ENCODE results near the gene PPIL4. TPM values are rescaled to one million over a fixed set of nuclear protein-coding genes. Genes with fewer than 3 reads are reported as not detected.

The PPIL4 gene
- total RNA-seq, 3 donors from 2014 or later: 34.7 to 46.0 (median 36.2) TPM

DNA sequence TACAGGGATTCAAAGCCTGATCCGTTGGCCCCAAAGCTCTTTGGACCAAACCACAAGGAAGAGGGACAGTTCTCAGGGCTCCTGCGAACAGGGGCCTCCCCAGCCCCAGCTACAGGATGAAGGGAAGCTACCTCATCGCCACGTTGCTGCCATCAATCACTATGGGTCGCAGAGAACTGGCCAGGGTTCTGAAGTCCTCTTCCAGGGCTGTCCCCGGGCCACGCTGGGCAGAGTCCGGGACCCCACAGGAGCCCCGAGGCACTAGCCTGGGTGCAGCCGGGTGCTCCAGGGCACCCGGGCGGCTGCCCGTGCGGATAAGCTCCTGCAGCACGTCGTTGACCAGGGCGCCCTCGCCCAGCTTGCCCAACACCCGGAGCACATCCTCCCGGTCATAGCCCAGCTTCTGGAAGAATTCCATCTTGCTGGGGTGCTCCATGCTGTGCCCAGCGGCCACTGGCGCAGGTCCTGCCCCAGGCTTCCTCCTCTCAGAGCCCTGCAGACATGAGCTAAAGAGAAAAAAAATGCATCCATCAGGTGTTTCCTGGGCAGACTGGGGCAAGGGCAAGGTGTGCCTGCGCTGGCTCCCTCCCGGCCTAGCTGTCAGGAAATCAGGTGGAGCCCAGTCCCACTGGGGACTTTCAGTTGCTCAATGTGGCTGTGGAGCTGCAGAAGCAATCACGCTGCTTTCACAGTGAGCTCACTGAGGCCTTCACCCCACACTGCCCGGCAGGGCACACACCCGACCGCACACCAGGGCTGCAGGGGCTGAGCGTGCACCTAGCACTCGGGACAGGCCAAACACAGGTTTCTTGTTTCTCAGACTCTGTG lies 71.5 kb downstream of the PPIL4 start:
- Histone ChIP-seq H3K9me3 (no peaks in the 10 kb centered on the region), H3K4me1 (no peaks in the 10 kb centered on the region), H3K36me3 (no peaks in the 10 kb centered on the region), H3K27me3 (no peaks in the 10 kb centered on the region), H3K4me3 (no peak overlapping the region), H3K27ac (no peak overlapping the region)
- TF ChIP-seq POLR2A (IDR thresholded peaks at IDR 0.05): no peak
- TF ChIP-seq POLR2AphosphoS5 (IDR thresholded peaks at IDR 0.05): no peak
- TF ChIP-seq, protein P1, sequence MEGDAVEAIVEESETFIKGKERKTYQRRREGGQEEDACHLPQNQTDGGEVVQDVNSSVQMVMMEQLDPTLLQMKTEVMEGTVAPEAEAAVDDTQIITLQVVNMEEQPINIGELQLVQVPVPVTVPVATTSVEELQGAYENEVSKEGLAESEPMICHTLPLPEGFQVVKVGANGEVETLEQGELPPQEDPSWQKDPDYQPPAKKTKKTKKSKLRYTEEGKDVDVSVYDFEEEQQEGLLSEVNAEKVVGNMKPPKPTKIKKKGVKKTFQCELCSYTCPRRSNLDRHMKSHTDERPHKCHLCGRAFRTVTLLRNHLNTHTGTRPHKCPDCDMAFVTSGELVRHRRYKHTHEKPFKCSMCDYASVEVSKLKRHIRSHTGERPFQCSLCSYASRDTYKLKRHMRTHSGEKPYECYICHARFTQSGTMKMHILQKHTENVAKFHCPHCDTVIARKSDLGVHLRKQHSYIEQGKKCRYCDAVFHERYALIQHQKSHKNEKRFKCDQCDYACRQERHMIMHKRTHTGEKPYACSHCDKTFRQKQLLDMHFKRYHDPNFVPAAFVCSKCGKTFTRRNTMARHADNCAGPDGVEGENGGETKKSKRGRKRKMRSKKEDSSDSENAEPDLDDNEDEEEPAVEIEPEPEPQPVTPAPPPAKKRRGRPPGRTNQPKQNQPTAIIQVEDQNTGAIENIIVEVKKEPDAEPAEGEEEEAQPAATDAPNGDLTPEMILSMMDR (IDR thresholded peaks at IDR 0.05): no peak
- intact Hi-C loops (cut with DNase I; ENCODE audit: low total_unique reads): no loop called here
- no peak for DNase-seq (ENCODE audit: low spot score in 2 of 2)

DNA sequence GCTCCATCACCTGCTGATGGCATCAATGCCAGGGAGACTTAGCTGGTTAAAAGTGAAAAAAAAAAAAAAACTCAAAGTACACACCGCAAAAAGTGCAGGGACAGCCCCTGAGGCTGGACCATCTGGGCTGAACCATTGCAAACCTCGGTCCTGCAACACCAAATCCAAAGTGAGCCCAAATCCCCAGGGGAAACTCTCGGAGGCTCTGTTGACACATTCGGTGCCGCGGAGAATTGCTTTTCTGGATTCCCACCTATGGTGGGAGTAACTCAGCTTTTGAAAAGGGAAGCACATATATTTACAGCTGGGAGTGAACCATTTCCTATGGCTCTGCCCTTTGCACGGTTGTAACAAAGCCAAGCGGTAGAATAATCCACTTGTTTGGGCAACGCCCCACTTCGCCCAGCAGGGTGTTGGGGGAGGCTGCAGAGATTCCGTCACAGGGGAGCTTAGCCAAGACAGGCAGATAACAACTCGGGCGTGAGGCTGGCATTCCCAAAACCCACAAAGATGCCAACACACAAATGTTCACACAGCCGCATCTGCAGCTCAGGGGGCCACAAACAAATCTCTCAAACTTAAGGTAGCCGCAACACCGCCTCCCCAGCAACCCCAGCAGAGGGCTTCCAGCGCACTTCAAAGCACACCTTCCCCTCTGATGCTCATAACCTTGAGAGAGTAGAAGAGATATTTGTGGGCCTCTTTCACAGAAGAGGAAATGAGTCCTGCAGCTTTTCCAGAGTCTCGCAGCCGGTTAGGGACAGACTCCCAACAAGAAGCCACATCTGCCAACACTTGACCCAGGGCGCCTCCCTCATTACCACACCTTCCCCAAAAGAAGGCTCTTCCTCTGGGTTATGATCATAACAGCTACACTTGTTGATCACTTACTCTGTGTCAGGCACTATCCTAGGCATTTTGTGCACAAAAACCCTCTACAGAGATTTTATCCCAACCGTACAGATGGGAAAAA lies 72.5 kb downstream of the PPIL4 start:
- intact Hi-C loops (cut with DNase I; ENCODE audit: low total_unique reads): no loop called here
- H3K9me3 ChIP-seq: no peaks in the 10 kb centered on the region
- H3K27me3 ChIP-seq: no peaks in the 10 kb centered on the region
- H3K4me1 ChIP-seq: no peaks in the 10 kb centered on the region
- H3K36me3 ChIP-seq: no peaks in the 10 kb centered on the region
- no peak for DNase-seq (ENCODE audit: low spot score in 2 of 2)
- TF ChIP-seq POLR2A (IDR thresholded peaks at IDR 0.05): no peak
- TF ChIP-seq, protein P1 (IDR thresholded peaks at IDR 0.05): no peak
- TF ChIP-seq POLR2AphosphoS5 (IDR thresholded peaks at IDR 0.05): no peak
- H3K27ac ChIP-seq: no peak overlapping the region
- H3K4me3 ChIP-seq: no peak overlapping the region

GRCh38 chr6:149472241-149472640 lies 73.6 kb downstream of the PPIL4 start:
- H3K27me3 ChIP-seq: no peaks in the 10 kb centered on the region
- DNase-seq (ENCODE audit: low spot score in 2 of 2): no peak
- no peak overlapping the region for H3K27ac ChIP-seq
- H3K9me3 ChIP-seq: no peaks in the 10 kb centered on the region
- intact Hi-C loops (cut with DNase I; ENCODE audit: low total_unique reads): no loop called here
- H3K36me3 ChIP-seq: no peaks in the 10 kb centered on the region
- H3K4me1 ChIP-seq: no peaks in the 10 kb centered on the region
- H3K4me3 ChIP-seq: no peak overlapping the region
- TF ChIP-seq POLR2A (IDR thresholded peaks at IDR 0.05) (no peak), POLR2AphosphoS5 (IDR thresholded peaks at IDR 0.05) (no peak)
- TF ChIP-seq, protein P1 (IDR thresholded peaks at IDR 0.05): no peak

DNA sequence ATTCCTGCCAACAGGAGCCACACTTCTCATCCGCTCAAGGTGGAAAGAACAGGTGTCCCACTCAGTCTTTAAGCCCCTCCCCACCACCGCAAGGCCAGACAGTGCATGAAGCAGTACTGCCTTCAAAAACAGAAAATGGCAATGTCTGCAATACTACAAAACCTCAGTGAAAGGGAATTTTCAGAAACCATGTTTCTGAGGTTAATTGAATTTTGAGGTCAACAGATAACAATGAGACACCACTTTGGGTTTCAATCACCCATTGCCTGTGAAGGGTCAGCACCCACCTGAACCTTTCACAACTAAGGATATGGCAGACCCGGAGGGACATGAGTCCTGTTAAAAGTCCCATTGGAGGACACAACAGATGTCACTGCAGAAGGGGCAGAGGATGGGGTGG lies 74.0 kb downstream of the PPIL4 start:
- H3K27me3 ChIP-seq: no peaks in the 10 kb centered on the region
- no peaks in the 10 kb centered on the region for H3K4me1 ChIP-seq
- intact Hi-C loops (cut with DNase I; ENCODE audit: low total_unique reads): no loop called here
- no peak for TF ChIP-seq POLR2A (IDR thresholded peaks at IDR 0.05)
- H3K4me3 ChIP-seq: no peak overlapping the region
- no peak overlapping the region for H3K27ac ChIP-seq
- no peaks in the 10 kb centered on the region for H3K9me3 ChIP-seq
- DNase-seq (ENCODE audit: low spot score in 2 of 2): no peak
- H3K36me3 ChIP-seq: no peaks in the 10 kb centered on the region

- Histone ChIP-seq H3K36me3 (no peaks in the 10 kb centered on the region), H3K4me3 (no peak overlapping the region), H3K27me3 (no peaks in the 10 kb centered on the region), H3K4me1 (no peaks in the 10 kb centered on the region), H3K27ac (no peak overlapping the region), H3K9me3 (no peaks in the 10 kb centered on the region)
- TF ChIP-seq, protein P1 (IDR thresholded peaks at IDR 0.05): no peak
- no peak for TF ChIP-seq POLR2A (IDR thresholded peaks at IDR 0.05)
- TF ChIP-seq POLR2AphosphoS5 (IDR thresholded peaks at IDR 0.05): no peak
- intact Hi-C loops (cut with DNase I; ENCODE audit: low total_unique reads): no loop called here
- DNase-seq (ENCODE audit: low spot score in 2 of 2): no peak
These were observed 74.9 kb downstream of the PPIL4 start for GRCh38 chr6:149470948-149471347.
